GM10266 (cell line): ENCODE results near the gene SCAANT1.

Experiments used
- DNase-seq: peaks from one replicate; pipeline ENCODE4 v3.0.0; 2012; ENCODE audit errors: extremely low spot score
- CTCF ChIP-seq: IDR thresholded peaks from 2 replicates; pipeline ENCODE4 v1.5.1; 2012; ENCODE audit warnings: mild to moderate bottlenecking, low read depth; ENCODE audit not compliant: control insufficient read depth, insufficient read depth; ENCODE audit errors: missing control alignments

Gene SCAANT1

GRCh38 chr3:63934041-63934866, 22.1 kb upstream of the SCAANT1 start:
- no peak for TF ChIP-seq CTCF
- no peak for DNase-seq

GRCh38 chr3:63933459-63933858, 21.3 kb upstream of the SCAANT1 start:
- no peak for TF ChIP-seq CTCF
- no peak for DNase-seq

GRCh38 chr3:63932509-63933212, 20.5 kb upstream of the SCAANT1 start:
- TF ChIP-seq CTCF: no peak
- DNase-seq: no peak

- DNase-seq: no peak
- TF ChIP-seq CTCF: peak; percentile 8
Observed at GRCh38 chr3:63931290-63931689, 19.1 kb upstream of the SCAANT1 start.

- TF ChIP-seq CTCF: no peak
Observed at GRCh38 chr3:63927422-63928280, 15.5 kb upstream of the SCAANT1 start.

GRCh38 chr3:63926309-63926708, 14.1 kb upstream of the SCAANT1 start:
- no peak for TF ChIP-seq CTCF
- no peak for DNase-seq

More at GRCh38 chr3:63927422-63928280, 15.5 kb upstream of the SCAANT1 start:
- DNase-seq: no peak
